ENCODE data around the gene DCDC2. TPM values are rescaled to one million over a fixed set of nuclear protein-coding genes. Genes with fewer than 3 reads are reported as not detected.

Gene DCDC2
- total and polyA plus RNA-seq, 7 donors: 0.45 to 3.1 (median 0.74) TPM

DNA sequence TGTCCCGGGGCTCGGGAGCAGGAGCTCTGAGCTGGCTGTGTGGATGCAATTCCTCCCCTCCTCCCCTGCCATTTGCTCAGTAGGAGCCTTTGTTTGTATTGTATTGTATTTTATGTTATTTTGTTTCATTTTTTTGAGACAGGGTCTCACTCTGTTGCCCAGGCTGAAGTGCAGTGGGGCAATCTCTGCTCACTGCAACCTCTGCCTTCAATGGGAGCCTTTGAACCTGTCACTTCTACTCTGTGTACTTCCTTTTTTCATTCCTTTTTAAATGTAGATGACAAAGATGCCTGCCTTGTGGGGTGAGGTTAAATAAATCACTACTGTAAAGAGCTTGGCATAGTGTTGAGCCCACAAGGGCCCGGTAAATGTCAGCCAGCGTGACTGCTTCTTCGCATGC lies 70.6 kb downstream of the DCDC2 start:
- no peaks in the 10 kb centered on the region for H3K4me1 ChIP-seq
- ATAC-seq (no peak), DNase-seq (no peak)
- H3K36me3 ChIP-seq (ENCODE audit: insufficient read depth in 1 of 2, low read depth in 1 of 2): no peaks in the 10 kb centered on the region
- H3K9me3 ChIP-seq: no peaks in the 10 kb centered on the region
- no peaks in the 10 kb centered on the region for H3K27me3 ChIP-seq (ENCODE audit: insufficient read depth in 3 of 3, low read length in 2 of 3)
- intact Hi-C loops (cut with DNase I): loop anchor here (5.0 to 10.0 kb wide), 2 partner anchors 230 to 238 kb away; no protein-coding TSS in a partner anchor
- H3K4me3 ChIP-seq: no peak overlapping the region
- 74 to 80% (median 76%) methylated on average over 5 of the region's 5 CpGs for WGBS, 3 donors
- TF ChIP-seq, protein P1, sequence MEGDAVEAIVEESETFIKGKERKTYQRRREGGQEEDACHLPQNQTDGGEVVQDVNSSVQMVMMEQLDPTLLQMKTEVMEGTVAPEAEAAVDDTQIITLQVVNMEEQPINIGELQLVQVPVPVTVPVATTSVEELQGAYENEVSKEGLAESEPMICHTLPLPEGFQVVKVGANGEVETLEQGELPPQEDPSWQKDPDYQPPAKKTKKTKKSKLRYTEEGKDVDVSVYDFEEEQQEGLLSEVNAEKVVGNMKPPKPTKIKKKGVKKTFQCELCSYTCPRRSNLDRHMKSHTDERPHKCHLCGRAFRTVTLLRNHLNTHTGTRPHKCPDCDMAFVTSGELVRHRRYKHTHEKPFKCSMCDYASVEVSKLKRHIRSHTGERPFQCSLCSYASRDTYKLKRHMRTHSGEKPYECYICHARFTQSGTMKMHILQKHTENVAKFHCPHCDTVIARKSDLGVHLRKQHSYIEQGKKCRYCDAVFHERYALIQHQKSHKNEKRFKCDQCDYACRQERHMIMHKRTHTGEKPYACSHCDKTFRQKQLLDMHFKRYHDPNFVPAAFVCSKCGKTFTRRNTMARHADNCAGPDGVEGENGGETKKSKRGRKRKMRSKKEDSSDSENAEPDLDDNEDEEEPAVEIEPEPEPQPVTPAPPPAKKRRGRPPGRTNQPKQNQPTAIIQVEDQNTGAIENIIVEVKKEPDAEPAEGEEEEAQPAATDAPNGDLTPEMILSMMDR (IDR thresholded peaks at IDR 0.05): no peak
- no peak overlapping the region for H3K27ac ChIP-seq

DNA sequence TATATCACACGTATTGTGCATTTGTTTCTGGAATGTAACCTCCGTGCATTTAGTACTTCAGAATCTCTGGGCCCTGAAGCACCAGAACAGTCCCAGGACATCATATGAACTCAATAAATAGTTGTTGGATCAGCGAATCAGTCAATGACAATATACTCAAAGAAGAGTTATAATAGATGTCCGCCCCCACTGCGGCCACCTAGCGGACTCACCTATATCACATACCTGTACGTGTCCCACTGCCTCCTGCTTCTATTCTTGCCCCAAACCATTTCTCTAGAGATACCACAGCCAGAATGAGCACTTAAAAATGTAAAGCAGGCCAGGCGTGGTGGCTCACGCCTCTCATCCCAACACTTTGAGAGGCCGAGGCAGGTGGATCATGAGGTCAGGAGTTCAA lies 73.9 kb downstream of the DCDC2 start:
- Histone ChIP-seq H3K27me3 (ENCODE audit: insufficient read depth in 3 of 3, low read length in 2 of 3) (no peaks in the 10 kb centered on the region), H3K27ac (no peak overlapping the region), H3K9me3 (no peaks in the 10 kb centered on the region), H3K4me3 (no peak overlapping the region), H3K36me3 (ENCODE audit: insufficient read depth in 1 of 2, low read depth in 1 of 2) (no peaks in the 10 kb centered on the region), H3K4me1 (no peaks in the 10 kb centered on the region)
- TF ChIP-seq, protein P1 (IDR thresholded peaks at IDR 0.05): no peak
- no peak for DNase-seq
- no peak for ATAC-seq
- intact Hi-C loops (cut with DNase I): loop anchor here in 1 of 2 donors (5.0 to 10.0 kb wide), 2 partner anchors 103 to 241 kb away; no protein-coding TSS in a partner anchor
- 76 to 81% (median 79%) methylated on average over 10 of the region's 10 CpGs for WGBS, 3 donors

DNA sequence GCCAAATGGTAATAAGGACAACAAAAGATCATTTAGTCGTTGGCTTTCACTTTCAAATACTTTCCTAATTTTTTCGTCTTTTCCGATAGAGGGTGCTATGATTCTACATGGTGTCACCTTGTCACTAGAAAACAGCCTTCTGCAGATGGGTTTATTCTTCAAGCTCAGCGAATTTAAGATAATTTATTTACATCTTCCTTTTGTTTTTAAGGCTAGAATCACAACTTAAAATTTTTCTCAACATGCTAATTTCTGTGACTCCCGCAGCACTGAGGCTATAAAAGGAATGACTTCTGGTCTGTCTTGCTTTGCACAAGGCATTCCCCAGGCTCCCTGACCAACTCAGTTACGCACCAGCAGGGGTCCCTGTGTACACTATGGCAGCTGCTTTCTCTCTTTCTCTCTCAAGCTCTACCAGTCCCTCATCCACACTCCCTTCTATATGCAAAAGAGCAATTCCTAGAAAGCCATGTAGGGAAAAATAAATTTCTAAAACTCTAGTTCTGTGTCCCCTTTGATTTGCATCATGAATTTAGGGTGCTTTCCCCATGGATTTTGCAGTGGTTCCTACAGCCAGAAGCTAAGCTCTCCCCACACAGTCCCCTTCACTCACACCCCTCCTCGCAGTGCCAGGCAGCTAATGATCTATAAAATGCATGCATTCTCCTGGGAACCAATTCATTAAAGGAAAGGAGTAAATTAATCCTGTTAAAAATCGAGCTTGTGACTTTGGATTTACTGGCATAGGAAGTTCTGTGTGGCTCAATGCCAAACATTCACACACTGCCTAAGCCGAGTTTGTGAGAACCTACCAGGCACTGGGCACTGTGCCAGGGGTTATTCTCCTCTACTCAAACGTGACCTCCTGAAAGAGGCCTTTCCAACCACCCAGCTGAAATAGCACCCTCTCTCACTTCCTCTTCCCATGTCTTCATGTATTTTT lies 74.5 kb downstream of the DCDC2 start:
- TF ChIP-seq, protein P1 (IDR thresholded peaks at IDR 0.05): peak; percentile 63
- ATAC-seq (peak; percentile 80 to 95 (median 88)), DNase-seq (peak; percentile 46 to 57)
- H3K27me3 ChIP-seq (ENCODE audit: insufficient read depth in 3 of 3, low read length in 2 of 3): no peaks in the 10 kb centered on the region
- H3K4me1 ChIP-seq: no peaks in the 10 kb centered on the region
- H3K36me3 ChIP-seq (ENCODE audit: insufficient read depth in 1 of 2, low read depth in 1 of 2): no peaks in the 10 kb centered on the region
- intact Hi-C loops (cut with DNase I): loop anchor here (2.0 to 10.0 kb wide), 3 partner anchors 104 to 241 kb away; no protein-coding TSS in a partner anchor
- no peaks in the 10 kb centered on the region for H3K9me3 ChIP-seq
- 2 to 4% (median 3%) methylated on average over 10 of the region's 10 CpGs for WGBS, 3 donors
- peak overlapping the region; percentile 31 for H3K4me3 ChIP-seq
- no peak overlapping the region for H3K27ac ChIP-seq

DNA sequence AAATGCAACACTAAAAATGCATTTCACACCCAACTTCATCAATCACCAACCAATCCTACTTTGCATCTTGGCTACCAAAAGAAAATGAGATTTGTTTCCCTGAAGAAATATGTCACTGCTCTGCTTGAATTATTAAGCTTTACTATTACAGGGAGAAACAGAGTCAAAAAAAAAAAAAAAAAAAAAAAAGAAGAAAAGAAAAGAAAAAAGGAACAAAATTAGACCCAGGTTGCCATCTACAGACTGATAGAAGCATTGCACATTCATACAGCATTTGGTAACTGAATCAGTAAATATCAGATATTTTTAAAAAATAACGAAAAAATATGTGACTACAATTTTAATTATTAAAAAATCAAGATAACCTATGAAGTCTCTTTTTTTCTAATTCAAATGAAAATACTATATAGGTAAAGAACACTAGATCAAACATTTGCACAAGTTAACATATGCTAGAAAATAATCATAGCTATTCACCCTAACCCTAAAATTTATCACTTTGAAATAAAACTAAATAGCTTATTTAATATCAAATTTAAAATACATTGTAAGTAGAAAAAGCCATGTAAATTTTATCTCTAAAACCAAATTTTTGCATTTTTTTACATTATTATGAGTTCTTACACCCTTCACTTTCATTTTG lies 83.3 kb downstream of the DCDC2 start:
- ATAC-seq (no peak), DNase-seq (no peak)
- Histone ChIP-seq H3K9me3 (no peaks in the 10 kb centered on the region), H3K27ac (no peak overlapping the region), H3K36me3 (ENCODE audit: insufficient read depth in 1 of 2, low read depth in 1 of 2) (no peaks in the 10 kb centered on the region), H3K4me3 (no peak overlapping the region), H3K27me3 (ENCODE audit: insufficient read depth in 3 of 3, low read length in 2 of 3) (no peaks in the 10 kb centered on the region), H3K4me1 (no peaks in the 10 kb centered on the region)
- TF ChIP-seq, protein P1 (IDR thresholded peaks at IDR 0.05): peak; percentile 55
- intact Hi-C loops (cut with DNase I): no loop called here
- 9 to 12% (median 9%) methylated on average over 1 of the region's 1 CpG for WGBS, 3 donors

All from psoas muscle (tissue), 8 donors.